Stimulated activated CD4-positive, alpha-beta T cell treated with anti-CD3 and anti-CD28 coated beads, Interleukin-1b, Interleukin-23, amount 100 ng/mL, for 48 hours (primary cell): ENCODE measurements around the gene ZNF280B.

Experiments used
- DNase-seq: peaks from one replicate; pipeline ENCODE4 v3.0.0-alpha.2; 2020

The ZNF280B gene

GRCh38 chr22:22508274-22509176, at the start of gene ZNF280B:
ZNF280B (minus strand) TSS chr22:22508742; CDS start chr22:22489398, 19,344 bp downstream.
- peak; percentile 84 for DNase-seq

- DNase-seq: no peak
These were observed 48.7 kb upstream of the ZNF280B start for GRCh38 chr22:22556995-22557925.

DNA sequence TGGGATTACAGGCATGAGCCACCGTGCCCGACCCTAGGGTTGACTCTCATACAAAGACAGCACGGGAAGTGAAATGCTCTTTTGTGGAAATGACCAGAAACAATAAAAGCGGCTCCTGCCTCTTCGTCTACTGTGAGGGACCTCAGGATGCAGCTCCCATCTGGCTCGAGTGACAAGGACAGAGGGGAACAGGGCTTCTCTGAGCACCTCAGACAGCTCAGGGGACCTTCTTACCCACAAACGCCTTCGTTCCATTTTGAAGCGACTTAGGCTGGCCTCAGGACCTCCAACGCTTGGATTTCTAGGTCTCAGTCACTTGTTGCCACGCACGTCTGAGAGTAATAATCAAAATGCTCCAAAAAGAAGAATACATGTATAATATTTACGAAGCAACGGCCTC, 48.0 kb upstream of the ZNF280B start:
- no peak for DNase-seq

GRCh38 chr22:22555596-22555995, 47.1 kb upstream of the ZNF280B start:
- no peak for DNase-seq

DNA sequence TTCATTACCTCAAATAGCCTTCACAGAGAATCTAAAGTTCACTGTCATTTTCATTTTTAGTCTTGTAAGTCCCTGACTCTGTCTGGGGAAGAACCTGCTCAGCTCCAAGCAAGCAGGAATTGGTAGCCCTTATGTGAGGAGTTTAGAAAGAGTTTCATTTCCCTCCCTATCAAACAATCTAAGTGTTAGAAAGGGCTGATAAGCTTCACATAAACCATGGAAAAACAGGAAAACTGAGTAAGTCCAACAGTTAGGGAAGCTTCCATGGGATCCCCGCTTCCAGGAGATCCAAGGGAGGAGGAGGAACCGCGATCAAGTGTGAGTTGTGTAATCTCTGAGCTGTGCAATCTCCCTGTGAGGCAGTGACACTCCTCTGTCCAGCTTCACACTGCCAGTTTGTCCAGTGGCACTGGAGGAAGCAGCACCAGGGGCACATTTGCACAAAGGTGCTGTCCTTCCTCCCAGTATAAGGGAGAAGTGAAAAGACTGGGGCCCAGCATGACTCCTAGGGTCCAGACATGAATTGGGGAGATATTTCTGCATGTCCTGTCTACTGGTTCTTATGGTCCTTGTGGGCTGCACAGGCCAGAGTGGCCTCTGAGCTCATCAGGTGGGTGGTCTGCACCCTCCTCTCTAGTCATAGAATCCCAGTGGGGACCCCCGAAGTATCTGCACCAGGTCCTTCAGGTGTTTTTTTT, 46.2 kb upstream of the ZNF280B start:
- DNase-seq: no peak

DNA sequence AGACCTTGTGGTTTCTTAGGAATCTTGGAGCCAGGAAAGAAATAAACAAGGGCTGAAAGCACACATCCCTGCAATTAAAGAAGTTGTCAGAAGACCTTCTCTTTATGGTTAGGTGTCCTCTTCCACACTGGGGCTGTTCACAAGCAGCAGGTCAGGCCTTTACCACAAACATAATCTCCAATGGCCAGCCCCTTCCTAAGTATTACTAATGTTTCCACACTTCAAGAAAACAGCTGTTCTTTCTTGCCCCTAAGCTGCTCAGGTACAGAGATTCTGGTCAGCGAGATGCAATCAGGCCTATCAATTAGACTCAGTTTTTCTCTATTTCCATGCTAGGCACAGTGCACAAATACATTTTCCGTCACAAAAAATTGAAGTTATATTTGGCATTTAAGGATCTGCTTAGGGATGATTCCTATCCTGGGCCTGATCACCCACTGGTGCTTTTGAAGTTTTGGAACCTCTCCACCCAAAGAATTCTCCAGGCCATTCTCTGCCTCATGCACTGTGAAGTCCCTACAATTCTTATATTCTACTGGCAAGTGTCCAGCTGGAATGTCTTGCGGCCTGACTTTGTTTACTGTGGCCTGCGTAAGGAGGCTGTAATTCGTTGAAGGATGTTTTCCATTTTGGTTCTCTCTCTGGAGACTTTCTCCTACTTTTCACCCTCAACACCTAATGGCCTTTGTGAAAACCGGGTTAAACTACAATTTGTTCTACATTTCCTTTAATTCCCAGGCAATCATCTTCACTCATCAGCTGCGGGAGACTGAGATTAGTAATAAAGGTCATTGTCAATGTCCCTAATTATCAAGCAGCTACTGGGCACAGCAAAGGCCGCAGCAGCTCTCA, 45.4 kb upstream of the ZNF280B start:
- DNase-seq: no peak

DNA sequence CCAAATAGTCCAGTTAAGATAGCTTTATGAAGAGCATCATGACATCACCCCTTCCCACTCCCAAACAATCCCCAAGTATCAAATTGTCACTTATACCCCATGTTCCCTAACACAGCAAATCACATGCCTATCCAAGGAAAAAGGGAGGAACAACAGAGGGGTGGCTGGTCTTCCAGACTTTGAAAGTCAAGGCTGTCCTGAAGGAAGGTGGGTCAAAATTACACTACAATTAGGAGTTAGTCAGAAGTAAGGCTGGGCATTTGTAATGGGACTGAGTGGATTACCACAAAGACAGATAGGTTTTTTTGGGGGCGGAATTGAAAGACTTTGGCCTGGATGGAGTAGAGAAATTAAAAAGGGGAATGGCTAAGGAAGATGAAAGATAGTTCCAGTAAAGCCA, 44.6 kb upstream of the ZNF280B start:
- DNase-seq: no peak

- DNase-seq: no peak
These were observed 44.1 kb upstream of the ZNF280B start for GRCh38 chr22:22552630-22553029.

DNA sequence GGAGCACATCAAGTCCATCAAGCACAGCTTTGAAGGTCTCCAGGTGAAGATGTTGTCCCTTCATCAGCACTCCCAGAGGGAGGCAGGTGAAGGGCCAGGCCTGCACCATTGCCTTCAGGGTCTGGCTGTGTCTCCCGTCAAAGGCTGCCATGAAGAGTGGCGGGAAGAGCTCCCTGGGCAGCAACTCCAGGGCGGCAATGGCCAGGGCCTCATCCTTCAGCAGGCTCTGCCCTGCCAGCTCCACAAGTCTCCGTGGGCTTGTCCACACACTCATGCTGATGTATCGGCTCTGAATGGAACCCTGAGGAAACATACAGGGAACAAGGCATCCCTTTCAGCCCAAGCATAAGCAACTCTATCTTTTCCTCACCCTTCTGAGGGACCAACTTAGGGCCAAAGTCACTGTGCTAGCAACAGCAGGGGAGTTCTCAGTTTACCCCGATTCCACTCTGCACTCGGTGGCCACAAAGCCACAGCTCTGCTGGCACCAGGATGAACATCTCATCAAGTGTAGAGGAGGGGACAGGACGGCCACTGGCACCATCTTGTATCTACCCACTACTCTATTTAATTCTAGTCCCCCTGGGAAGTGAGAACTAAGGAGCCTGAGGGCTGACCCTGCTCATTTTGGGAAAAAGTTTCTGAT, 42.4 kb upstream of the ZNF280B start:
- no peak for DNase-seq

DNA sequence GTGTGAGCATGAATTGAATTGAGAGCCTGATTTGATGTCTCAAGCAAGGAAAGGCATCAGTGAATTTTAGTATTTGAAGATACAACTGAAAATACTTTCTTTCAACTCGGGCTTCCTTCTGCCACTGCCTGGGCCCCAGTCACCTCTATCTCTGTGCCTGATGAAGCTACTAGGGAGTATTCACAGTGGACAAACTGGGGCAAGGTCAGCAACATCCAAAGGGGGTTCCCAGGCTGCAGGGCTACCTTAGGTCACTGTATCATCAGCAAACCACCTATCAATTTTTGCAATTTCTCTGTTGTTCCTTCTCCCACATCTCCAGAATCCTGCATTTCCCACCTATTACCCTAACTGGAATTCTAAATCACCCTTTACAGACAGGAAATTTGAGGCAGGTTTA, 40.4 kb upstream of the ZNF280B start:
- no peak for DNase-seq

- DNase-seq: no peak
These were observed 39.8 kb upstream of the ZNF280B start for GRCh38 chr22:22548317-22548716.

DNA sequence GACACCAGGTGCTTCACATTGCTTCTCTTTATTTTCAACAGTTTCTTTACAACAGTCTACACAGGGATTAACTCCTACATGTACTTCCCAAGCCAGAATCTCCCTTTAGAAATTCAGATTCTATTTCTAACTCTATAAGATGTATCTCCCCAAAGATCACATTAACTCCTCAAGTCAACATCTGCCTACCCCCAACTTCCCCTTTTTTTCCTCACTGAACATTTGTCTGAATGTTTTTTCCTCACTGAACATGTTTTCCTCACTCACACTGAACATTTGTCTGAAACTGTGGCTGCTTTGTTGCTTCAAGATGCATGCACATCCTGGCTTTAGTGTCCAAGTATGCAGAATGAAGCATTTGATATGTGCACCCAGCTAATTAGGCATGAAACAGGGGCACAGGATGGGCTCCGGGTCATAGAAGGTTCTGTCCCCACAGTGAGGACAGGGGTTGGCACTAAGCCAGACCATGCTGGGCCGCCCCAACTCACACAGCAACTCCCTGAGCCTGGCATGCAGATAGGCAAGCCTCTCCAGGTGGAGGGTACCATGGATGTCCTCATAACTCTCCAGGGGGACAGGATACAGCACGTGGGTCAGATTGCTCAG, 39.3 kb upstream of the ZNF280B start:
- no peak for DNase-seq

DNA sequence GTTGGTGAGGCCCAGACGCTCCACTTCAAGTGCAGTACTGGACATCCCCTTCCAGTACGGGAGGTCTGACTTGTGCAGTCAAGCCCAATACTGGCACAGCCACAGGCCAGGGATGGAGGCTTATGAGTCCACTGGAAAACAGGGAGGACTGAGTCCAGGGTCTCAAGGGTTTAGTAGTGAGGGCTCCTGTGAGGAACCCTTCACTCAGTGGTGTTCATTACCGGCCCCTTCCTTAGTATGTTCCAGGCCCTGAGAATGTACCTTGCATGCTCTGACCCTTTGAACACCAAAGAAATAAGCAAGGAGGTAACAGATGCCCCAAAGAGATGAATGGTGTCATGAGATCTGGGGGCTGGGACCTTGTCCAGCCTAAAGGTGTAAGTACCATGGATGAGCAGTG, 38.7 kb upstream of the ZNF280B start:
- no peak for DNase-seq

DNA sequence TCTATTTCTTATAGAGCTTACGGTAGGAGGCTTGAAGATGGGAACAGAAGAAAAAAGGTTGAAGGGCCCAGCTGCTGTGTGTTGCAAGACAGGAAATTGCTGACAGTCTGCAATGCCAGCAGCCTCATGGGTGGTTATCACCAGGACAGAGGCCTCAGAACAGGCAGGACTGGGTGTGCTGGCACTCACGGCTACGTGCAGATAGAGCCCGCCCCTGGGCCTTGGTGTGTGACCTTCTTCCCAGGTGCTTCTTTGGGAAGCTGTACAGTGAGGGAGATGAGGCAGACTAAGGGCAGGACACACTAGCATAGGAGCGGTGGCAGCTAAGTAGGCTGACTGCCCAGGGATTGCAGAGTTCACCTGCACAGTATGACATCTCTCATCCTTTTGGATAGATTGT, 37.9 kb upstream of the ZNF280B start:
- no peak for DNase-seq

GRCh38 chr22:22545084-22545483, 36.5 kb upstream of the ZNF280B start:
- DNase-seq: no peak

DNA sequence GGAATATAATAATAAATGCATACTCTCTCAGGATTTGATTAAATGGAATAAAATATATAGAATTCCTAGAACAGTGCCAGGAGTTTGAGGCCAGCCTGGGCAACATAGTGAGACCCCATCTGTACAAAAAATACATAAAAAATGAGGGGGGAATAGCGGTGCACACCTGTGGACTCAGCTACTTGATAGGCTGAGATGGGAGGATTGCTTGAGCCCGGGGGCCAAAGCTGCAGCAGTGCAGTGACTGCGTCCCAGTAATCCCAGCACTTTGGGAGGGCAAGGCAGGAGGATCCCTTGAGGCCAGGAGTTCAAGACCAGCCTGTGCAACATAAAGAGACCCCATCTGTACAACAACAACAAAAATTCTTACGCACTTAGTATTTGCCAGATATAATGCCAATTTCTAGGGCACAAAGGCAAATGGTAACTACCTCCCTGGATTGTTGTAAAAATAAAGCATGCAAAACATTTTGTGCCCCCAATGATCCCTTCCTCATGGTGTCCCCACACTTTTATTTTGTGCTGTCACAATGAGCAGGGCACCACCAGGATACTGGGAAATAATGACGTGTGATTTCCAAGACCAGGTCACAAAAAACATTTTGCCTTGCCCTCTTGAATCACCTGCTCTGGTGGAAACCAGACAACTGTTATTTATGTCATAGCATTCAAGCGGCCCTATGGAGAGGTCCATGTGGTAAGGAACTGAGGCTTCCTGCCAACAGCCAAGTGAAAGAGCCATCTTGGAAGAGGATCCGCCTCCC, 29.9 kb upstream of the ZNF280B start:
- DNase-seq: no peak

DNA sequence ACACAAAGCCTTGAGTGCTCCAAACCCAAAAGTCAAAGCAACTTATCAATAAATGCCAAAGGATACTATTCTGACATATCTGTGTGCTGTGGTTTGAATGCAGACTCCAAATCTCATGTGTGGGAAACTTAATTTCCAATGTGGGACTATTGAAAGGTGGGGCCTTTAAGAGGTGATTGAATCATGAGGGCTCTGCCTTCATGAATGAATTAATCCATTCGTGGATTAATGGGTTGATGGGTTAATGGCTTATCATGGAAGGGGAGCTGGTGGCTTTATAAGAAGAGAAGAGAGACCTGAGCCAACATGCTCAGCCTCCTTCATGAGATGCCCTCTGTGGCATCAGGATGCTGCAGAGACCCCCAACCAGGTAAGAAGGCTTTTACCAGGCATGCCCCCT, 28.4 kb upstream of the ZNF280B start:
- DNase-seq: no peak

GRCh38 chr22:22536515-22536914, 28.0 kb upstream of the ZNF280B start:
- DNase-seq: no peak

DNA sequence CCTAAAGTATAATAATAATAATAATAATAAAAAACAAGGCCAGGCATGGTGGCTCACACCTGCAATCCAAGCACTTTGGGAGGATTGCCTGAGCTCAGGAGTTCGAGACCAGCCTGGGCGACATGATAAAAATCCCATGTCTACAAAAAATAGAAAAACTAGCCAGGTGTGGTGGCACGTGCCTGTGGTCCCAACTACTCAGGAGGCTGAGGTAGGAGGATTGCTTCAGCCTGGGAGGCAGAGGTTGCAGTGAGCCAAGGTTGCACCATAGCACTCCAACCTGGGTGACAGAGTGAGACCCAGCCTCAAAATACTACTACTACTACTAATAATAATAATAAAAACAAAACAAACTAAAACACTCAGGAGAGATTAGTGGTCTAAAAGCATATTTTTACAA, 27.1 kb upstream of the ZNF280B start:
- DNase-seq: no peak
